Measurements from ENCODE around the gene TMEM221.
A peak's percentile ranks its signal among the peaks of the same experiment; 100 is the strongest.

Gene TMEM221

DNA sequence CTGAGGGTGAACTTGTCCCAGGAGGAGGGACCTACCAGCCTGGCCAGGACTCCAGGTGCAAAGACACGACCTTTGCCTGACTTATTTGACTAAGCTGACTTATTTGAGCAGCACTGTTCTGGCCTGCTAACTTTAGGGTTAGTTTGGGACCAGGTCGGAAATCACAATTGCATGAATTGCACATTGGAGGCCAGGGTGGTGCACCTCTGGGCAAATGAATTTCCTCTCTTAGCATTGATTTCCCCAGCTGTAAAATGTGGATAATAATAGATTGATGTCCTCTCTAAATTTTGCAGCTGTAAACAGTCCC is 41.6 kb downstream of the TMEM221 start:
- H3K4me1 Mint-ChIP-seq (ENCODE audit: low read depth), result peaks cover 46% of the 10 kb centered on the region
- no peaks in the 10 kb centered on the region for H3K27me3 Mint-ChIP-seq
- H3K36me3 Mint-ChIP-seq (ENCODE audit: low read depth), result peaks cover 42% of the 10 kb centered on the region
- H3K4me3 Mint-ChIP-seq, result peak overlapping the region; percentile 81
- no peaks in the 10 kb centered on the region for H3K9me3 Mint-ChIP-seq
- peak overlapping the region; percentile 96 for H3K27ac Mint-ChIP-seq
- no peak for DNase-seq

DNA sequence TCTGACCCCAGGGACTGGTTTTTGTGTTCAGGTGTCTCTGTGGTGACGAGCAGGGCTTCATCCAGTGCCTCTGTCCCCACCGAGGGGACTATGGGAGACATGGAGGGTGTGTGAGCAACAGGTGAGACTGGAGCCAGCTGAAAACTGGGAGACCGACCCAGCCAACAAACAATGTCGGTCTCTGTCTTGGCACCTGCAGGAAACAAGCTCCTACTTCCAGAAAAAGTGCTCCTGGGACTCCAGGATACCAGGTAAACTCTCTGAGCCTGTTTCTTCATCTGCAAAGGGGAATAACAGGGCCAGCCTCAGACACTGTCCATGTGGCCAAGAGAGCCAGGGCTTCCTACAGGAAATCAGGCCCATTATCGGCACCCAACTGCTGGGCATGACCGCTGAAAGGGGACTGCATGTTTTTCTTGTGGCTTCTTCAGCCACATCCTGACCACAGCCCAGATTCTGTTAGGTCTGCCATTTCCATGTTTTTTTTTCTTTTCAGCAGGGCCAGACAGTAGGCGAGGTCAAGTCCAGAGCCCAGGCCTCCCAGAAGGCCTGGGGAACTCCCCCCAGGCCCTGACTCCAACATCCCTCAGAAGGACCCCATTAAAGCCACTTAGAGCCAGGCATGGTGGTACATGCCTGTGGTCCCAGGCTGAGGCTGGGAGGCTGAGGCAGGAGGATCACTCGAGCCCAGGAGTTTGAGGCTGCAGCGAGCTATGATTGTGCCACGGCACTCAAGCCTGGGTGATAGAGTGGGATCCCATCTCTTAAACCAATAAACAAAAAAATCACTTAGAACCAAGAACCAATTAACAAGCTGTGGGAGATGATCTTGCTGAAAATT is 42.2 kb downstream of the TMEM221 start:
- Mint-ChIP-seq H3K4me1 (ENCODE audit: low read depth) (peaks cover 47% of the 10 kb centered on the region), H3K9me3 (no peaks in the 10 kb centered on the region), H3K4me3 (peak overlapping the region; percentile 81), H3K27me3 (no peaks in the 10 kb centered on the region), H3K27ac (peak overlapping the region; percentile 96), H3K36me3 (ENCODE audit: low read depth) (peaks cover 43% of the 10 kb centered on the region)
- DNase-seq, result peak; percentile 34

DNA sequence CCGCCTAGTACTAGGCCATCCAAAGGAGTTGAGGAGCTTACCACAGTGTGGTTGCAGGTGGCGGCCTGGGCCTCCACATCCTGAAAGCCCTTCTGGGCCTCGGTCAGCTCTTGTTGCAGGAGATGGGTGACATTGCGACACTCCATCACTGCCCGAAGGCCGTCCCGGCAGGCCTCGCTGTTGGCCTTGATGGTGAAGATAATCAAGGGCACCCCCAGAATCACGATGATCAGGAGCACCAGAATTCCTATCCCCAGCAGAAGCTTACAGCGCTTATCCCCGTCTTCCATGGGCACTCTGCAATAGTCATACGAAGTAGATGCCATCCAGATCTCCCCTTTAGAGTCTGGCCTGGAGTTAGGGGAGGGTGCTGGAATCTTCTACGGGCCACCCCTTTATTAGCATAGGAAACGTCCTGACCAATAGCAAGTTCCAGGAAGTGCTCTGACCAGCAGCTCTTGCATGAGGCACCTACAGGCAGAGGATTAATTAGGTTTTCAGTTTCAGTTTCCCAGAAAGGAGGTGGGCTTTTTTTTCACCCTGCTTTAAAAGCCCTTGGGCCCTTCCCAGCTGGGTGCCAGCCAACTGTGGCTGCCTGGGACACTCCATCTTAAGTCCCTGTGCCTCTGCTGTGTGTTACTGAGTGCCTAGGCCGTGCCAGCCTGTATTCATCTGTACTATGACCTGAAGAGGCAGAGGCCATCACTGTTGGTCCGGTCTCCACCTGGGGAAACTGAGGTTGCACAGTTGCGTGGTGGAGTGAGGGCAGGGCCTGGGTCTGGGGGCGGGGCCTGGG is 43.0 kb downstream of the TMEM221 start, which contains the start of gene BST2:
TSS of gene BST2 (minus strand) at position 381 of the 796 bp plus-strand sequence. CDS start at position 326, 55 bp downstream.
- peak within 1 kb of the TSS; percentile 81 for H3K4me3 Mint-ChIP-seq
- peak; percentile 68 for DNase-seq
- peaks cover 47% of the 10 kb centered on the region for H3K4me1 Mint-ChIP-seq (ENCODE audit: low read depth)
- H3K27me3 Mint-ChIP-seq, result no peaks in the 10 kb centered on the region
- no peaks in the 10 kb centered on the region for H3K9me3 Mint-ChIP-seq
- peaks cover 48% of the 10 kb centered on the region for H3K36me3 Mint-ChIP-seq (ENCODE audit: low read depth)
- peak within 1 kb of the TSS; percentile 96 for H3K27ac Mint-ChIP-seq

DNA sequence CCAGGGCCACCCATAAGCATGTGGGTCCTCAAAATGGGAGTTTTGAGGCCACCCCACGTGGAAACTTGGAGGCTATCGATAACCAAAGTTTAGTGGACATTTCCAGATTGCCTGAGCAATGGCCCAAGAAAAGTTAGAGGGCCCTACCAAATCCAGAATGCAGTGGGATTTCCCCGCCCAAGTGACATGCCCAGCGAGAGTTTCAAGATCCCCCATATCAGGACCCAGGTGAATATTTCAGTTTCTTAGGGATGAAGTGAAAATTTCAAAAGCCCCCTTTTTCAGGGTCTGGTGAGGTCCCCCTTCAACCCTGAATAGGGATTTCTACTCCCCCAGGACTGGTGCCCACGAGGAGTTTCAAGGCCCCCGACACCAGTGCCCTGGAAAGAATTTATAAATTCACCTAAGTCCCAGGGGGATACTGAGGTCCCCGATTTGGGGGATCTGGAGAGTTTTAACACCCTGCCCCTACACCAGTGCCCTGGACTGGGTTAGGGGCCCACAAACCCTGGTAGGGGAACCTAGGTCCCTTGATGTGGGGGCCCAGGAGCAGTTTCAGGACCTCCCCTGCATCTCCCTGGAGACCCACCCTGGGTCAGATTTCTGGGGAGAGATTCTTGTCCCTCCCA is 43.7 kb downstream of the TMEM221 start:
- Mint-ChIP-seq H3K9me3 (no peaks in the 10 kb centered on the region), H3K27ac (peak overlapping the region; percentile 96), H3K4me3 (peak overlapping the region; percentile 81), H3K36me3 (ENCODE audit: low read depth) (peaks cover 48% of the 10 kb centered on the region), H3K4me1 (ENCODE audit: low read depth) (peaks cover 47% of the 10 kb centered on the region), H3K27me3 (no peaks in the 10 kb centered on the region)
- peak; percentile 35 for DNase-seq

DNA sequence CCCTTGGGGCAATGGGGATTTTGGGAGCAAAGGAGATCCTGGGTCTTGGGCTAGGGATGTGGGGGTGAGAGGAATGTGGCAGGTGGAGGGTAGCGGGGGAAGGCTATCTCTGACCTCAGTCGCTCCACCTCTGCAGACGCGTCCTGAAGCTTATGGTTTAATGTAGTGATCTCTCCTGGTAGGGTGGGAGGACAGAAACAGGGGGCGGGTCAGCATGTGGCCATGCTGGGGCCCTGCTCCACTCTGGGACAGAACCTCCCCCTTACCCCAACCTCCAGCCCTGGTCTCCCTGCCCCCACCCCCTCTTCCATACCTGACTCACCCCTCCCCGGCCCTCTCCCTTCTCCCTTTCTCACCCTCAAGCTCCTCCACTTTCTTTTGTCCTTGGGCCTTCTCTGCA is 44.5 kb downstream of the TMEM221 start:
- peak; percentile 38 for DNase-seq
- Mint-ChIP-seq H3K27ac (peak overlapping the region; percentile 96), H3K4me3 (peak overlapping the region; percentile 81), H3K27me3 (no peaks in the 10 kb centered on the region), H3K4me1 (ENCODE audit: low read depth) (peaks cover 47% of the 10 kb centered on the region), H3K9me3 (no peaks in the 10 kb centered on the region), H3K36me3 (ENCODE audit: low read depth) (peaks cover 48% of the 10 kb centered on the region)

DNA sequence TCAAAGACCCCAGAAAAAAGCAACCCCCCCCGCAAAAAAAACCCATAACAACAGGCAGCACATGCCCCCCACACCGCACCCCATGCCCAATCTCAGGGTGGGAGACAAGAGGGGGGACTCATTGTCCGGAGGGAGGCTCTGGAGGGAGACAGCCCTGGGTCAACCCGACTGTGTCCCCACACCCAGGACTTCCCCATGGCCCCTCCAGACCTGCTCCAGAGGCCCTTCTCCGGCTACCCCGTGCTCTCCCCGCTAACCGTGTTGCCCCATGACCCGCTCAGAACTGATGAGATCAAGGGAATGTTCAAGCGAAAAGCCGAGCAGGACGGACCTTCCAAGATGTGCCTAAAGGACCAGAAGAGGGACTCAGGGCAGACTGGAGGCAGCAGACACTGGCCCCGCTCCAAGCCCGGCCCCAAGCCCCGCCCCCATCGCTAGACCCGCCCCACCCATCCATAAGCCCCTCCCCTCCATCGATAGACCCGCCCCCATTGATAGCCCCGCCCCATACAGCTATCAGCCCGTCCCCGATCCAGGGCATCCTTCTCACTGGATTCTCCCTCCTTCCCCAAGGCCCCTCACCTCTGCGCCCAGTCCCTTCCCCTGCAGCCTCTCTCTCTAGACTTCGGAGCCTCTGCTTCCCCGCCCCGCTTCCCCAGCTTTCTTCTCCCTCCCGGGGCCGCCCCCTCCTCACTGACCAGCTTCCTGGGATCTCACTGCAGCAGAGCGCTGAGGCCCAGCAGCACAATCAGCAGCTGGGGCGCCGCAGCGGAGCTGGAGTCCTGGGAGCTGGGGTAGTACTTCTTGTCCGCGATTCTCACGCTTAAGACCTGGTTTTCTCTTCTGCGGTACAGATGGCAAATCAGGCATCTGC is 45.2 kb downstream of the TMEM221 start:
- peak; percentile 67 for DNase-seq
- Mint-ChIP-seq H3K27me3 (no peaks in the 10 kb centered on the region), H3K36me3 (ENCODE audit: low read depth) (peaks cover 52% of the 10 kb centered on the region), H3K4me3 (peak overlapping the region; percentile 81), H3K9me3 (no peaks in the 10 kb centered on the region), H3K4me1 (ENCODE audit: low read depth) (peaks cover 47% of the 10 kb centered on the region), H3K27ac (peak overlapping the region; percentile 69)

DNA sequence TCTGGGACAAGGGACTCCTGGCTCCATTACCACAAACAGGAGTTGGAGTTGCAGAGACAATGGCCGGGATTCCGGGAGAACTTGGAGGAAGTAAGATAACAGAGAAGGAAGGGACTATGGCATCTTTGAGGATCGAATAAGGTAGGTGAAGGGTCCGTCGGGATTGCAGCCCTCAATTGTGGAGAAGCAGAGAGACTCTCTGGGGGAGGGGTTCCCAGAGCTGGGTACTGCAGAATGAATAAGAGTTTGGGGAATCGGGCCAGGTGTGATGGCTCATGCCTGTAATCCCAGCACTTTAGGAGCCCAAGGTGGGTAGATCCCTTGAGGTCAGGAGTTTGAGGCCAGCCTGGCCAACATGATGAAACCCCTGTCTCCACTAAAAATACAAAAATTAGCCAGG is 46.8 kb downstream of the TMEM221 start:
- Mint-ChIP-seq H3K36me3 (ENCODE audit: low read depth) (peaks cover 52% of the 10 kb centered on the region), H3K27ac (no peak overlapping the region), H3K4me1 (ENCODE audit: low read depth) (peaks cover 34% of the 10 kb centered on the region), H3K9me3 (no peaks in the 10 kb centered on the region), H3K27me3 (no peaks in the 10 kb centered on the region), H3K4me3 (no peak overlapping the region)
- no peak for DNase-seq

DNA sequence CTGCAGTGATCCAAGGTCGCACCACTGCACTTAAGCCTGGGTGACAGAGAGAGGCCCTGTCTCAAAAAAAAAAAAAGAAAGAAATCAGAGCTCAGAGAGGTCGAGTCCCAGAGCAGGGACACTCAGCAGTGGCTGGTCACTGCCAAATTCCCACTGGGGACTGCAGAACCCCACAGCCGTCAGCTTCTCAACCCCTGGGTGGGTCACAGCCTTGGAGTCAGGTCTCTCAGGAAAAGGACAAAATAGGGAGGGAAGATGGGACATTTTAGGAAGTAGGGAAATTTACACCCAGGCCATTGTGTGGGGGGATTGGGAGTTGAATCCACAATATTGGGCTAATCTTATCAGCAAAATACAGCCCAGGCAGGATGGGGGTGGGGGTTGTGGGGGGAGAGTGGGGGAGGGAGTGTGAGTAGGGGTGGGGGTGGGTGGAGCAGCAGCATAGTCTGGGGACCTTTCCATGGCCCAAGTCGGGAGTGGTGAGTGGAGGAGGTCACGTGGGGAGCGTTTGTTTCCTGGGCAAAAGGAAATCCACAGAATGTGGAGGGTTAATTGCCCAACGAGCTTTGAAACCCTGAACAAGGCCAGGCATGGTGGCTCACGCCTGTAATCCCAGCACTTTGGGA is 49.5 kb downstream of the TMEM221 start:
- peaks cover 19% of the 10 kb centered on the region for H3K4me1 Mint-ChIP-seq (ENCODE audit: low read depth)
- H3K27me3 Mint-ChIP-seq, result no peaks in the 10 kb centered on the region
- no peak for DNase-seq
- no peaks in the 10 kb centered on the region for H3K9me3 Mint-ChIP-seq
- H3K4me3 Mint-ChIP-seq, result no peak overlapping the region
- no peak overlapping the region for H3K27ac Mint-ChIP-seq
- peaks cover 35% of the 10 kb centered on the region for H3K36me3 Mint-ChIP-seq (ENCODE audit: low read depth)

DNA sequence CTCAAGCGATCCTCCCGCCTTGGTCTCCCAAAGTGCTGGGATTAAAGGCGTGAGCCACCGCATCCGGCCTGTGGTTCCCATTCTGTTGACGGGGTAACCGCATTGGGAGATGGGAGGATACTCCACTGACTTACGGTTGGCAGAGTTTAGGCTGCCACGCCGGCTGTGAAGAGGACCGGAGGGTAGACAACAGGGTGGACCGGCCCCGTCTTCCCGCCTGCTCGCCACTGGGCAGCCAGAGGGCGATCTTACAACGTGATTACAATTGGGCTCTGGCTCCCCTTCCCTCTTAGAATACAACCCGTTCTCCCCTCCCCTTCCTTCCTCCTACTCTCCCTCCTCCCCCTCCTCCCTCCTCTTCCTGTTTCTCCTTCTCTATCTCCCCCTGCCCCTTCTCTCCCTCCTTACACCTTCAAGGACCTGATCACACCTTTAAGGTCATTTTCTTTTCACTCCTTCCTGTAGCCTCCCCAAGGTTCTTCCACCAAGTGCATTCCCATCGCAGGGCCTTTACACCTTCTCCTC is 53.5 kb downstream of the TMEM221 start:
- H3K36me3 Mint-ChIP-seq (ENCODE audit: low read depth), result peaks cover 13% of the 10 kb centered on the region
- peak overlapping the region; percentile 67 for H3K27ac Mint-ChIP-seq
- no peaks in the 10 kb centered on the region for H3K9me3 Mint-ChIP-seq
- H3K27me3 Mint-ChIP-seq, result no peaks in the 10 kb centered on the region
- peak overlapping the region; percentile 25 for H3K4me3 Mint-ChIP-seq
- peaks cover 20% of the 10 kb centered on the region for H3K4me1 Mint-ChIP-seq (ENCODE audit: low read depth)
- DNase-seq, result peak; percentile 75

DNA sequence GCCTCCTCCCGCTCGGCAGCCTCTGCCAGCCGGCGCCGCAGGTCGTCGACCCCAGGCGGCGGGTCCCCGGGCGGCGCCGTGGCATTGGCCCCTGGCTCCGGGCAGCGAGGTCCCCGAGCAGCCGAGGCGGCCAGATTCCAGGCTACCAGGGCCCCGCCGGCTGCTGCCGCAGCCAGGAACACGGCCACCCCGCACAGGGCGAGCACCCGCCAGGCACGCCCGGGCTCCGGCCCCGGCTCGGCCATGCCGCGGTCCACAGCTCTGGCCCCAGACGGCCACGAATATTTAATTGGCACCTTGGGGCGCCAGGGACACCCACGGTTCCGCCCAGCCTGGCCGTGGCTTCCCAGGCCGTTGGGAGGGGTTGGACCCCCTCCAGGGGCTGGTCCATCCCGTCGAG is 54.6 kb downstream of the TMEM221 start, which contains the start of gene CCDC194:
TSS of gene CCDC194 (minus strand) at position 283 of the 400 bp plus-strand sequence. CDS start at position 245, 38 bp downstream.
- Mint-ChIP-seq H3K36me3 (ENCODE audit: low read depth) (peaks cover 12% of the 10 kb centered on the region), H3K4me1 (ENCODE audit: low read depth) (peaks cover 20% of the 10 kb centered on the region), H3K27me3 (no peaks in the 10 kb centered on the region), H3K4me3 (peak within 1 kb of the TSS; percentile 25), H3K27ac (peak within 1 kb of the TSS; percentile 67), H3K9me3 (no peaks in the 10 kb centered on the region)
- DNase-seq, result no peak

DNA sequence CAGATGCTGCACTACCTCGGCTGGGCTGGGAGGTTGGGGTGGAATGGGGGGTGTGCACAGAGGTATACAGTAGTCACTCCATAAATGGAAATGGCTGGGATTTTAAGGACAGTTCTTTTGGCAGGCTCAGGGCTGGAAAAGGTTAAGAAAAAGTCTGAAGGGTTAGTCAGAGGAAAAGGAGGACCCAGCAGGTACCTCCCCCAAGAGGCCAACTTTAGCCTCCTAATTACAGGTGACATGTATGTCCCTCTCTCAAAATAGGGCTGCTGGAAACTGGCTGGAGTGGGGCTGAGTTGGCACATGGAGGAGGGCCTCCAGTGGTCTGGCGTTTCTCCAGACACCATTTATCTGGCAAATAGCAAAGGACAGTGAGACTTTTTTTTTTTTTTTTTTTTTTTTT is 55.5 kb downstream of the TMEM221 start:
- Mint-ChIP-seq H3K36me3 (ENCODE audit: low read depth) (peaks cover 9% of the 10 kb centered on the region), H3K27ac (no peak overlapping the region), H3K4me3 (no peak overlapping the region), H3K4me1 (ENCODE audit: low read depth) (peaks cover 20% of the 10 kb centered on the region), H3K9me3 (no peaks in the 10 kb centered on the region), H3K27me3 (no peaks in the 10 kb centered on the region)
- DNase-seq, result no peak

DNA sequence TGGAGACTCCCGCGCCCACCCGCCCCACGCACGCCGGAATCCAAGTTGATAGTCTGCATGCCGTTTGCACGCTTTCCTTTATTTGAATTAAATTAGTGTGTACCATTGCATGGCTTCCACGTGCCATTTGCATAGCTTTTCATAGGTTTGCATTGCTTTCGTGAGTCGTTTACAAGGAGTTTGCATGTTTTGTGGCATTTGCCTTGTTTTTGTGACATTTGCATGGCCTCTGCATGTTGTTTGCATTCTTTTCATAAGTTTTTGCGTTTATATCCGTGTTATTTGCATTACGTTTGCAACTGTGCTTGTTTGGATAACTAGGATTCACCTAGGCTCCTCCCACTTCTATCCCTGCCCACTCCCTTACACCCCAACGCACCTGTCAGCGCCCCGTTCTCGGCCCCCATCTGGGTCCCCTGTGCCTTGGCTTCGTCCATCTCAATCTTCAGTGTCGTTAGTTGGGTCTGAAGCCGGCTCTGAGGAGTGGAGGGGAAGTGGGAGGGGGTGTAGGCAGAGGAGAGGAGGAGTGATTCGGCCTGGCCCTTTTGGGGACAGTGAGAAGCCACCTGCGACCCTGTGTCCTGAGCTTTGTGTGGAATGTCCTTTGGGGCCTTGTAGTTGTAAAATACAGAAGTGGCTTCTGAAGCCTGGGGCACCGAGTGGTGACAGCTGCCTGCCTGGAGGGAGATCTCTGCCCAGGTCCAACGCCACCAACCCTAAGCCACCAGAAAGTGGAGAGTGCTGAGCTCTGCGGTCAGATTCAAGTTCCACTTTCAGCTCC is 56.9 kb downstream of the TMEM221 start:
- Mint-ChIP-seq H3K9me3 (no peaks in the 10 kb centered on the region), H3K27ac (no peak overlapping the region), H3K36me3 (ENCODE audit: low read depth) (peaks cover 2% of the 10 kb centered on the region), H3K4me1 (ENCODE audit: low read depth) (peaks cover 19% of the 10 kb centered on the region), H3K27me3 (no peaks in the 10 kb centered on the region), H3K4me3 (peak overlapping the region; percentile 62)
- DNase-seq, result peak; percentile 42
